Stimulated activated CD4-positive, alpha-beta T cell treated with anti-CD3 and anti-CD28 coated beads, Interleukin-1b, Interleukin-23, amount 100 ng/mL, for 24 hours (primary cell): ENCODE data around the gene ODAD3.

Experiments
- DNase-seq, 4 experiments: peaks; one replicate each; pipeline ENCODE4 v3.0.0-alpha.2; 2020; ENCODE audit warnings: low read depth in 4 of 4, low spot score in 1 of 4

Gene ODAD3

DNA sequence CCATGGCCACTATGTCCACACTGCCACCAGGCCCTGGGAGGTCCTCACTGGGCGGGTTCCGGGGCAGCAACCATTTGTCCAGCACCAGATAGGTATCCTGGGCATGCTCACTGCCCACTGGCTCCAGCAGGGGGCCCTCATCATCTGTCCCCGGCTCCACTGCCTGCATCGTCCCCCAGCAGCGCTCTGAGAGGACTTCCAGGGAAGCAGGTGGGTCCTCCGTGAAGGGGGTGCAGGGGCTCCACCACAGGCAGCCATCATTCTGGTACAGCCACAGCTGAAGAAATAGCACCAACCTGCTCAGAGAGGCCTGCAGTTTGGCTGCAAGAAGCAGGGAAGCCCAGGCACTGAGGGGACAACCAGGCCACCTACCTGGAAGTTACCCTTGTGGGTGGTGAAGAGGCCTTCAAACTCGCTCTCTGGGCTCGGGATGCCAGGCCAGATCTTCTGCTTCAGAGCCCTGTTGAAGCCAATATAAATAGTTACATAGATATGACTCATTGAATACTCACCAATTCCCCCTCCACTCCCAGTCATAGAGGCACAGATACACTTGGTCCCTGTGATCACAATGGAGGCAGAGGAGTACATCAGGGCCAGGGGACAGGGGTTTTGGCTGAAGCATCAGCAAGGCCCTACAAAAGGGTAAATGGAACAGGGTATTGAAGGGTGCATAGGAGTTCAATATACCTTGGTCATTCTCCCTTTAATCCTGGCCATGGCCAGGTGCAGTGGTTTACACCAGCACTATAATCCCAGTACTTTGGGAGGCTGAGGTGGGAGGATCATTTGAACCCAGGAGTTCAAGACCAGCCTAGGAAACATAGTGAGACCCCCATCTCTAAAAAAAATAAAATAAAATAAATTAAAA, 56.4 kb downstream of the ODAD3 start:
- no peak for DNase-seq

DNA sequence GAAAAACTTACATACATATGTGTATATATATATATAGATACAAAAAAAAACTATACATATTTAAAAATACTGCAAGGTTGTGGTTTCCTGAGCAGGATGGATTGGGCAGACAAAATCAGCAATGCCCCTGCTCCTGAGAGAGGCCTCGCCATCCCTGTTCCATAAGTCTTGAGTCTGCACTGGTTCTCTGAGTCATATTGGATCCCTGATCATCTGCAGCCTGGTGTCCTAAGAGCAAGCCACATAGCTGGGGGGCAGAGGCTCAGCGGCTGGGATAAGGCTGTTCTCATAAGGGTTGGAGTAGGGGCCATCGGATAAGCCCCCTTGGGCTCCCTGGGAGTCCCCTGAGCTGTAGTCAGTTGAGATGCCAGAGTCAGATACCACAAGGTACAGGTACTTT, 57.2 kb downstream of the ODAD3 start:
- DNase-seq, result no peak

DNA sequence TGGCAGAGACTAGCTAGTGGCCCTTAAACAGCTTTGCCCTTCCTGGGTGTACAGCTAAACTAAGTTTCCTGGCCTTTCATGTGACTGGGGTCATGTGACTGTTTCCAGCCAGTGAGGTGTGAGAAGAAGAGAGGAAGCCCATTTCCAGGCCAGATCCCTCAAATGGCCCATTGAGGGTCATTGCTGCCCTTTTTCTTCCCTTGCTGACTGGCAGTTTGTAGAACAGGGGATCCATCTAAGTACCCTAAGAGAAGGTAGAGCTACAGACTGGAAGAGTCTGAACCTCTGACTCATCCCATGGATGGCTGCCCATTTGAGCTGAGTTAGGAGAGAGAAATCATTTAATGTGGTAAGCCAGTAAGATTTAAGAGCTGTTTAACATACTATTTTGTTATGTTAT, 57.7 kb downstream of the ODAD3 start:
- DNase-seq, result no peak

DNA sequence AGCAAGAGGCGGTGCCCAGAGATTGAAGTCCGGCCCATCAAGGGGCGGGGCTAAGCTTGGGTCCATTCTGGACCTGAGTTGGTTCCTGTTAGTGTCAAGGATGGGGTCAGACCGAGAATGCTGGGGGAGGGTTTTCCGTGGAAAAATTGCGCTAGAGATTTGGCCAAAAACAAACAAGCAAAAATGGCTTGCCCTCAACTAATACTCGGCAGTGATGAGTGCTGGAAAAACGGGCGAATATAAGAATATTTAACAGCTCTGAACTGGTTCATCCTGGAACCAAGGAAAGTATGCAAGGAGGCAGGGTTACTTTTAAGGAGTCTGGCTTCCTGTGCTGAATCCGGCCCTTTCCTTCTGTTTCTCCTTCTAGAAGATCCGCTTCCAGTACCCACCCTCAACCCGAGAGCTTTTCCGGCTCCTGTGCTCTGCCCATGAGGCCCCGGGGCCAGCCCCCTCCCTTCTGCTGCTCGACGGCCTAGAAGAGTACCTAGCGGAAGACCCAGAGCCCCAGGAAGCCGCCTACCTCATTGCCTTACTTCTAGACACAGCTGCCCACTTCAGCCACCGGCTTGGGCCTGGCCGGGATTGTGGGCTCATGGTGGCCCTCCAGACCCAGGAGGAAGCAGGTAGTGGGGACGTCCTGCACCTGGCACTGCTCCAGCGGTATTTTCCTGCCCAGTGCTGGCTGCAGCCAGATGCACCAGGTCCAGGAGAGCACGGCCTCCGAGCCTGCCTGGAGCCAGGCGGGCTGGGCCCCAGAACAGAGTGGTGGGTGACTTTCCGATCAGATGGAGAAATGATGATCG, 59.6 kb downstream of the ODAD3 start:
- DNase-seq, result peak in 2 of 4 experiments; percentile 40 to 61

DNA sequence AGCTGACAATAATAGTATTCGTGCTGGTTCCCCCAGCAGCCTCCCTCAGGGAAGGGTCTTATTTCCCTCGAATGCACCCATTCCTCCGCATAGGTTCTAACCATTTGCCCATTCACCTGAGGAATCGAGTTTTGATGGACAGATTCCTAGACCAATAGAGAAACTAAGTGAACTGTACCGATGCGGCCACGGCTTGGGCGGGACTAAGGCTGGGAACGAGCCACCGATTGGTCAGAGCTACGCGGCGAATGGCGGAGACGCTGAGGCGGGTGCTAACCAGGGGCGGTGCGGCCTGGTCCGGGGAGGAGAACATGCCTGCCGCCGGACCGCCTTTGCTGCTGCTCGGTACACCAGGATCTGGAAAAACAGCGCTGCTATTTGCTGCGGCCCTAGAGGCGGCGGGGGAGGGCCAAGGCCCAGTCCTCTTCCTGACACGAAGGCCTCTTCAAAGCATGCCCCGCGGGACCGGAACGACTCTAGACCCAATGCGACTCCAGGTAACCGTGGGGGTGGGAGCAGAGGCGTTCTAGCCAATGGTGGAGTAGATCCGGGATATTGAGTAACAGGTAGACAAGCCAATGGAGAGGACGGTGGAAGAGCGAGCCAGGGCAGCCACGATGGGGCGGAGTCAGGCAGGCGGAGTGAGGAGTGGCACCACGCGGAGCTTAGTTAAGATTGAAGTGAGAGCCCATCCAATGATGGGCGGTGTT, 60.3 kb downstream of the ODAD3 start, which contains the start of gene SWSAP1:
TSS of gene SWSAP1 (plus strand) at position 234 of the 710 bp plus-strand sequence. CDS start at position 249, 15 bp downstream.
- DNase-seq, result peak; percentile 85 to 94 (median 92)

DNA sequence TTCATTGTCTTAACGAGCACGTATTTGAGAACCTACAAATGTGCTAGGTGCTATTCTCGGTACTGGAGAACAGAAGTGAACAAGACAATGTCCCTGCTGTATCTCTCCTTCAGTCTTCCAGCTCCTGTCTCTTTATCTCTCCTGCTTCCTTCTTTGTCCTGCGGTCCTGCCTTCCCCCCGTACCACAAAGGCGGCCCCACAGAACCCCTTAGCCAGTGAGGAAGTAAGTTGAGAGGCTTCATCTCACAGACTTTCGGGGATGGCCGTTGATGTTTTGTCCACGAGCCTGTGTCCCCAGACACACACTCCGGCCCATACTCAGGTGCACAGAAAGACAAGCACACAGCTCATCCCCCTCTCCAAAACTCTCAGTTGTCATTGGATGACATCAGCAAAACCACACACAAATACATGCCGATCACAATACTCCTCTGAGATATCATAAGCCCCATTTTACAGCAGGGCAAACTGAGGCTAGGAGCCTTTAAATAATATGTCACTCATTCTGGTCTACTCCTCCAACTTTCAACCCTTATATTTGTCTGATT, 61.0 kb downstream of the ODAD3 start:
- DNase-seq, result no peak

DNA sequence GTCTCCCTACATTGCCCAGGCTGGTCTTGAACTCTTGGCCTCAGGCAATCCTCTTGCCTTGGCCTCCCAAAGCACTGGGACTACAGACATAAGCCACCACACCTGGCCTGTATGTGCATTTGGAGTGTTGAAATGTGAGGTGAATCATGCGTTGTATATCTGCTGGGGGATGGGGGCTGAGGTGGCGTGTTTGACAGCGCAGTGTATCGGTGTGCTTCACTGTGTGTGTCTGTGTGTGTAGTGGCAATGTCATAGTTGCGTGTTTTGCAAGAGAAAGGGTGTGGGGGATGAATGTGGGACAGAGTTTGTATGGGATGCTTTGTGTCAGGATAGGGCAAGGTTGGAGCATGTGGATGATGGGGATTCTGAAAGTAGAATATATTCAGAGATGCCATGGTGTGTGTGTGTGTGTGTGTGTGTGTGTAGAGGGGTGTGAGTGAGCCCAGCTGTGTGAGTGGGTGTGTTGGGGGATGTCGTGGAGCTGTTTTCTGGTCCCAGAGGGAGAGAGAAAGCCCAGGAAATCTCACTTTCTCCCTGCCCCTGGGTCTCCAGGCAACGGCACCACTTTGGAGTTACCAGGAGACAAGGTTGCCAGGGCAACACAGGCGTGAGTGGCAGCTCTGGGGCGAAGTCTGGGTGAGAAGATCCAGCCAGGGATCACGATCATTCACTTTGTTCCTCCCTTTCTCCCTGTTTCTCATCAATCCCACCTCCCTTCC, 61.6 kb downstream of the ODAD3 start:
- no peak for DNase-seq

DNA sequence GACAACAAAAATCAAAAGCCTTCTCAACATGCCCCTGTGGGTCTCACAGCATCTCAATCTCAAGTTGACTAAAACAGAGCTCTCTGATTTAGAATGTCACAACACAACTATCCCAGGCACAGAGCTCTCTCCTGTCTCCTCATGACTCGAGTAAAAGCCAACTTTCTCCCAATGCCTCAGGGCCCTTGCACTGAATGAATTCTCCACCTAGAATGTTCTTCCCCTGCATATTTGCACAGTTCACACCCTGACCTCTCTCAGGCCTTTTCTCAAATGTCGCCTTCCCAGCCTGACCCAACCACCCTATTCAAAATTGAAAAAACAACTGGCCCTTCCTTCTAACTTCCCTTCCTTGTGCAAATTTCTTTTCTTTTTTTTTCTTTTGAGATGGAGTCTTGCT, 64.2 kb downstream of the ODAD3 start:
- DNase-seq, result no peak
